Lung (tissue), 12 donors: ENCODE results near the gene TLL1. TPM values are rescaled to one million over a fixed set of nuclear protein-coding genes. Genes with fewer than 3 reads are reported as not detected.

Experiments used
- ATAC-seq: fragments of 200-7000 bp; cut with Tn5 transposase; one replicate; pipeline ENCODE4 v1.9.1; 2020; ENCODE audit warnings: moderate number of reproducible peaks; ENCODE audit not compliant: insufficient read depth, low FRiP score
- DNase-seq, 3 donors: peaks; one replicate each; pipeline ENCODE4 v3.0.0-alpha.2; 2013 to 2017
- H3K27ac ChIP-seq, 2 donors: one replicate each; pipeline ENCODE4 v1.5.1; 2013; ENCODE audit warnings: mild to moderate bottlenecking in 2 of 2, moderate library complexity in 2 of 2, control low read depth in 1 of 2, inconsistent platforms in 1 of 2, low read depth in 1 of 2, low read length in 1 of 2
- H3K27me3 ChIP-seq, 3 donors: one replicate each; pipeline ENCODE4 v1.5.1; 2013; ENCODE audit warnings: low read length in 2 of 3; ENCODE audit not compliant: control insufficient read depth in 3 of 3, insufficient read depth in 3 of 3
- H3K36me3 ChIP-seq, 4 donors: one replicate each; pipeline ENCODE4 v1.5.1; 2013; ENCODE audit warnings: low read length in 4 of 4, mild to moderate bottlenecking in 1 of 4, moderate library complexity in 1 of 4; ENCODE audit not compliant: control insufficient read depth in 4 of 4, insufficient read depth in 4 of 4
- H3K4me1 ChIP-seq, 5 donors: one replicate each; pipeline ENCODE4 v1.5.1; 2013; ENCODE audit warnings: low read length in 5 of 5, mild to moderate bottlenecking in 2 of 5, moderate library complexity in 1 of 5; ENCODE audit not compliant: control insufficient read depth in 5 of 5, insufficient read depth in 5 of 5
- H3K4me3 ChIP-seq: one replicate; pipeline ENCODE4 v1.5.1; 2013; ENCODE audit warnings: mild to moderate bottlenecking, control low read depth, moderate library complexity
- H3K9ac ChIP-seq, 2 donors: one replicate each; pipeline ENCODE4 v1.5.1; 2013; ENCODE audit warnings: low read length in 2 of 2, control low read depth in 1 of 2; ENCODE audit not compliant: insufficient read depth in 1 of 2
- H3K9me3 ChIP-seq, 4 donors: one replicate each; pipeline ENCODE4 v1.5.1; 2013; ENCODE audit warnings: low read length in 3 of 4, mild to moderate bottlenecking in 1 of 4, moderate library complexity in 1 of 4; ENCODE audit not compliant: control insufficient read depth in 4 of 4, insufficient read depth in 3 of 4
- WGBS, 2 donors: extraction: QIAGEN DNeasy Blood & Tissue Kit; methylation state at CpG; one replicate each; pipeline ENCODE4 v1.1.7; 2013; 5-methylcytosine and 5-hydroxymethylcytosine counted together
- polyA plus RNA-seq, 2 donors: library from polyadenylated mRNA; stranded (reverse); fragments of 200-250 nt; gene quantifications; one replicate each; pipeline ENCODE4 v1.2.1, GENCODE V29; 2013
- total RNA-seq, 2 donors: library from RNA; depleted of rRNA in 1 of 2; stranded (reverse); fragments of >200 nt in 1 of 2; gene quantifications; one replicate each; pipeline ENCODE4 v1.2.1, GENCODE V29; 2014 to 2021
- TF ChIP-seq, protein P1 (sequence below): IDR thresholded peaks from 2 replicates; pipeline ENCODE4 v1.5.1; 2012; ENCODE audit warnings: mild to moderate bottlenecking; ENCODE audit errors: control extremely low read depth, extremely low read depth
- donor health status: control.
- donor health status: control.
- donor health status: Bipolar disorder and iron deficiency.
- donor health status: healthy.
- donor health status: DM: yes; HTN: yes; CAD: no.

TLL1 gene
- total and polyA plus RNA-seq, 4 donors: 0.93 to 5.7 (median 1.9) TPM

DNA sequence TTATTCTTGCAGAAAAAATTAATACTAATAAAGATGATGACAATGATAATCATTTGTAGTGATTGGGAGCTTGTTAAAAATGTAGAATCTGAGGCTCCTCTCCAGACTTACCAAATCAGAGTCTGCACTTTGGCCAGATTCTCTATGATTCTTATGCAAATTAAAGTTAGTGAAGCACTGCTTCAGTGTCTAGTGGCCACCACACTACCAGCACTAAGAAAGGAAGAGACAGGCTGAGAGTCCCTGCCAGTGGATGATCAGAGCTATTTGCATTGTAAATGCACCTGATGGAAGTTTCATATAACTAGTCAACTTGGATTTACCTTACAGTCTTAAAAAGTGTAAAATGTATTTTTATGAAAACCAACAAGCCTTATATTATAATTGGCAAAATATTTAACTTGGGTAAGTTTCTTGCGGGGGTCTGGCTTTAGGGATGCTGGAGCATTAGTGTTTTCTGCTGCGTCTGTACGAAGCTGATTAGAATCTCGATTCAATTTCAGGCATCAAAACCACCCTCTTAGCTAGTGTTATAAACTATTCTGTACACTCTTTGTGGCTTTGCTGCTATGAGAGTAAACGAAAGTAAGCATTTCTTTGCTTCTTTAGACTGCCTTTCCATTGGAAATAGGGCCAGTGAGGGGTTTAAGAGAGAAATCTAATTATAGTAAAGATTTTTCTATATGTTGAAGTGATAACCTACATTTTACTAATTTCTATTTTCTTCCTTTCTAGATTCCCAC, 114.1 kb downstream of the TLL1 start:
- no peak for DNase-seq
- H3K9ac ChIP-seq: no peak overlapping the region
- no peak overlapping the region for H3K4me3 ChIP-seq
- no peaks in the 10 kb centered on the region for H3K27me3 ChIP-seq
- no peaks in the 10 kb centered on the region for H3K4me1 ChIP-seq
- H3K27ac ChIP-seq: no peak overlapping the region
- no peak for ATAC-seq
- TF ChIP-seq, protein P1, sequence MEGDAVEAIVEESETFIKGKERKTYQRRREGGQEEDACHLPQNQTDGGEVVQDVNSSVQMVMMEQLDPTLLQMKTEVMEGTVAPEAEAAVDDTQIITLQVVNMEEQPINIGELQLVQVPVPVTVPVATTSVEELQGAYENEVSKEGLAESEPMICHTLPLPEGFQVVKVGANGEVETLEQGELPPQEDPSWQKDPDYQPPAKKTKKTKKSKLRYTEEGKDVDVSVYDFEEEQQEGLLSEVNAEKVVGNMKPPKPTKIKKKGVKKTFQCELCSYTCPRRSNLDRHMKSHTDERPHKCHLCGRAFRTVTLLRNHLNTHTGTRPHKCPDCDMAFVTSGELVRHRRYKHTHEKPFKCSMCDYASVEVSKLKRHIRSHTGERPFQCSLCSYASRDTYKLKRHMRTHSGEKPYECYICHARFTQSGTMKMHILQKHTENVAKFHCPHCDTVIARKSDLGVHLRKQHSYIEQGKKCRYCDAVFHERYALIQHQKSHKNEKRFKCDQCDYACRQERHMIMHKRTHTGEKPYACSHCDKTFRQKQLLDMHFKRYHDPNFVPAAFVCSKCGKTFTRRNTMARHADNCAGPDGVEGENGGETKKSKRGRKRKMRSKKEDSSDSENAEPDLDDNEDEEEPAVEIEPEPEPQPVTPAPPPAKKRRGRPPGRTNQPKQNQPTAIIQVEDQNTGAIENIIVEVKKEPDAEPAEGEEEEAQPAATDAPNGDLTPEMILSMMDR: no peak
- no peaks in the 10 kb centered on the region for H3K9me3 ChIP-seq
- 71 to 79% methylated on average over 5 of the region's 5 CpGs for WGBS, 2 donors
- no peaks in the 10 kb centered on the region for H3K36me3 ChIP-seq

- no peaks in the 10 kb centered on the region for H3K36me3 ChIP-seq
- no peak for ATAC-seq
- TF ChIP-seq, protein P1: no peak
Measured at GRCh38 chr4:165991325-165992180, 118.5 kb downstream of the TLL1 start.

DNA sequence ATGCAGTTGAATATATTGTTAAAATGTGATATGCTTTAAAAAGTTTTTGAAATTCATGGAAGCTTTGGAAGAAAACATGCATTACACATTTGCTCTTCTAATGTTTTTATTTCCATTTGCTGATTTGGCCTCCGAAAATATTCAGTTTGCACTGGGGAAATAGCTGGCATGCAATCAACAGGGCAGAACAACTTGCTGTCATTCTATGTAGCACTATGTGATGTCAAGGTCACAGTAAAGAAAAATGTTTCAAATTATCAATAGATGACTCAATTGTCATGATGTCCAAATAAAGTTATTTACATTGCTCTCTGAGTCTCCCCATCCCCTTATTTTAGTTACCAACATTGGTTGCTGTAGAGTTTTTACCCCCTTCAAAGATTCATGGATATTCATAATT, 119.2 kb downstream of the TLL1 start:
- H3K27me3 ChIP-seq: no peaks in the 10 kb centered on the region
- no peaks in the 10 kb centered on the region for H3K9me3 ChIP-seq
- H3K4me1 ChIP-seq: no peaks in the 10 kb centered on the region
- H3K36me3 ChIP-seq: no peaks in the 10 kb centered on the region
- WGBS, 2 donors: 78 to 82% methylated on average over 1 of the region's 1 CpG
- TF ChIP-seq, protein P1: no peak
- no peak for DNase-seq
- no peak overlapping the region for H3K27ac ChIP-seq
- no peak for ATAC-seq
- no peak overlapping the region for H3K4me3 ChIP-seq
- H3K9ac ChIP-seq: no peak overlapping the region

More at GRCh38 chr4:165991325-165992180, 118.5 kb downstream of the TLL1 start:
- Histone ChIP-seq H3K4me3 (no peak overlapping the region), H3K9me3 (no peaks in the 10 kb centered on the region), H3K4me1 (no peaks in the 10 kb centered on the region), H3K27me3 (no peaks in the 10 kb centered on the region), H3K27ac (no peak overlapping the region), H3K9ac (no peak overlapping the region)
- DNase-seq: no peak
- 77 to 79% methylated on average over 4 of the region's 4 CpGs for WGBS, 2 donors
